HCT116 (cell line): ENCODE results near the gene MACF1.

ENCODE experiments used
- TF ChIP-seq, protein P1 (sequence below): IDR thresholded peaks from 2 replicates; pipeline ENCODE4 v1.6.1; 2012
- TF ChIP-seq, protein P2 (sequence below), 3 experiments: fragments of 200-600 bp in 1 of 3; sonication (generic) in 1 of 3; IDR thresholded peaks in 2 of 3; conservative IDR thresholded peaks in 1 of 3; 2 replicates each; pipeline ENCODE4 v1.5.1; 2012 to 2017; ENCODE audit warnings: low read depth in 2 of 3, low read length in 2 of 3, antibody characterized with exemption in 1 of 3, borderline replicate concordance in 1 of 3, control low read depth in 1 of 3, mild to moderate bottlenecking in 1 of 3, mixed read lengths in 1 of 3, mixed run types in 1 of 3, moderate library complexity in 1 of 3; ENCODE audit not compliant: insufficient read depth in 1 of 3

DNA sequence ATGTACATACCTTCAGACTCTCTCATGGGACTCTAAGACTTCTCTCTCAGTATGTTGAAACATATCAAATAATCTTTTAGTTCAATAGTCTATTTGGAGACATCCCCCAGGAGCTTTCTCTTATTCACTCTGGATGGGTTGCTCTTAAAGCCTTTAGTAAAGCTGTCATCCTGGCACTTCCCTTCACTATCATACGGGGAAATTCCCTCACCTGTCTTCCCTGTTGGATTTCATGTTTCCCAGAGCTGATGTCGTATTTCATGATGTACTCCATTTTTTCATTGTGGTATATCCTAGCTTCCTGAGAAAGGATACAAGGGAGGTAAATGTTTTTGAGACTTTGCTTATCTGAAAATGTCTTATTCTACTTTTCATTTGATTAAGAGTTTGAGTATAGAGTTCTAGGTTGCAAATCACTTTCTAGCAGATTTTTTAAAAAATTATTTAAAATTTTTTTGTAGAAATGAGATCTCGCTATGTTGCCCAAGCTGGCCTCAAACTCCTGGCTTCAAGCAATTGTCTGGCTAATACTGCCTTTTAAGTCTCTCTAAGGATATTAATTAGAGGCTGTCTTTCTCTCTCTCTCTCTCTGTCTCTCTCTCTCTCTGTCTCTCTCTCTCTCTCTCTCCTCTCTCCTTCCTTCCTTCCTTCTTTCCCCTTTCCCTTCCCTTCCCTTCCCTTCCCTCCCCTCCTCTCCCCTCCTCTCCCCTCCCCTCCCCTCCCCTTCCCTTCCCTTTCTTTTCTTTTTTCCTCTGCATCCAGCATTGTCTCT lies 17.0 kb upstream of the MACF1 start:
- TF ChIP-seq, protein P1, sequence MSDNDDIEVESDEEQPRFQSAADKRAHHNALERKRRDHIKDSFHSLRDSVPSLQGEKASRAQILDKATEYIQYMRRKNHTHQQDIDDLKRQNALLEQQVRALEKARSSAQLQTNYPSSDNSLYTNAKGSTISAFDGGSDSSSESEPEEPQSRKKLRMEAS: no peak
- TF ChIP-seq, protein P2, sequence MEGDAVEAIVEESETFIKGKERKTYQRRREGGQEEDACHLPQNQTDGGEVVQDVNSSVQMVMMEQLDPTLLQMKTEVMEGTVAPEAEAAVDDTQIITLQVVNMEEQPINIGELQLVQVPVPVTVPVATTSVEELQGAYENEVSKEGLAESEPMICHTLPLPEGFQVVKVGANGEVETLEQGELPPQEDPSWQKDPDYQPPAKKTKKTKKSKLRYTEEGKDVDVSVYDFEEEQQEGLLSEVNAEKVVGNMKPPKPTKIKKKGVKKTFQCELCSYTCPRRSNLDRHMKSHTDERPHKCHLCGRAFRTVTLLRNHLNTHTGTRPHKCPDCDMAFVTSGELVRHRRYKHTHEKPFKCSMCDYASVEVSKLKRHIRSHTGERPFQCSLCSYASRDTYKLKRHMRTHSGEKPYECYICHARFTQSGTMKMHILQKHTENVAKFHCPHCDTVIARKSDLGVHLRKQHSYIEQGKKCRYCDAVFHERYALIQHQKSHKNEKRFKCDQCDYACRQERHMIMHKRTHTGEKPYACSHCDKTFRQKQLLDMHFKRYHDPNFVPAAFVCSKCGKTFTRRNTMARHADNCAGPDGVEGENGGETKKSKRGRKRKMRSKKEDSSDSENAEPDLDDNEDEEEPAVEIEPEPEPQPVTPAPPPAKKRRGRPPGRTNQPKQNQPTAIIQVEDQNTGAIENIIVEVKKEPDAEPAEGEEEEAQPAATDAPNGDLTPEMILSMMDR (IDR thresholded peaks at IDR 0.05 in 2 of 3, conservative IDR thresholded peaks at IDR 0.05 in 1 of 3; ENCODE audit: borderline replicate concordance in 1 of 3, insufficient read depth in 1 of 3, low read depth in 2 of 3, low read length in 2 of 3): no peak
